ENCODE data around the gene PTBP3. TPM values are rescaled to one million over a fixed set of nuclear protein-coding genes. Genes with fewer than 3 reads are reported as not detected.
"Not testable (repeated sequence)": the region's sequence is repeated elsewhere in the genome, so short reads cannot be mapped to it uniquely, and the experiment has no call there.

Gene PTBP3
- total RNA-seq, 1 donor from 2014 or later = 12.7 TPM

DNA sequence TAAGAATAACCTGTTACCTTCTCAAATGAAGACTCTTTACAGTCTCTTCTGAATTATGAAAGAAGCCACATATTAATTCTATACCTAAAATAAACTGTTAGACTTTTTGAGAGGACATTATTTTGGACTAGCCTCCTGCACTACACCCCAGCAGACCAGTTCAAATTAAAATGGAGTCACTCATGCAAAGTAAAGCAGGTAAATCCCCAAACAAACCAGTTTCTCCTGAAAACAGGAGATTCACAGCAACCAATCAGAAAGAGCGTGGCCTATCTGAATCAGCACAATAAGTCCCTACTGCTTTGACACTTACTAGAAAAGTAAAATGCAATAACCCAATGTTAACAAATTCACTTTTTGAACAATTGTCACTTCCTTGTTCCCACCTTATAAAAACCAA is 58.8 kb downstream of the PTBP3 start:
- no peaks in the 10 kb centered on the region for H3K9me3 ChIP-seq (replicated peaks)
- H3K36me3 ChIP-seq = peaks cover 9% of the 10 kb centered on the region
- intact Hi-C loops (cut with micrococcal nuclease) = no loop called here
- H3K4me1 ChIP-seq = peaks cover 36% of the 10 kb centered on the region
- no peaks in the 10 kb centered on the region for H3K27me3 ChIP-seq (ENCODE audit: low read depth)
- no peak for DNase-seq
- no peak overlapping the region for H3K4me3 ChIP-seq
- H3K27ac ChIP-seq (replicated peaks) = no peak overlapping the region
- TF ChIP-seq, protein P1, sequence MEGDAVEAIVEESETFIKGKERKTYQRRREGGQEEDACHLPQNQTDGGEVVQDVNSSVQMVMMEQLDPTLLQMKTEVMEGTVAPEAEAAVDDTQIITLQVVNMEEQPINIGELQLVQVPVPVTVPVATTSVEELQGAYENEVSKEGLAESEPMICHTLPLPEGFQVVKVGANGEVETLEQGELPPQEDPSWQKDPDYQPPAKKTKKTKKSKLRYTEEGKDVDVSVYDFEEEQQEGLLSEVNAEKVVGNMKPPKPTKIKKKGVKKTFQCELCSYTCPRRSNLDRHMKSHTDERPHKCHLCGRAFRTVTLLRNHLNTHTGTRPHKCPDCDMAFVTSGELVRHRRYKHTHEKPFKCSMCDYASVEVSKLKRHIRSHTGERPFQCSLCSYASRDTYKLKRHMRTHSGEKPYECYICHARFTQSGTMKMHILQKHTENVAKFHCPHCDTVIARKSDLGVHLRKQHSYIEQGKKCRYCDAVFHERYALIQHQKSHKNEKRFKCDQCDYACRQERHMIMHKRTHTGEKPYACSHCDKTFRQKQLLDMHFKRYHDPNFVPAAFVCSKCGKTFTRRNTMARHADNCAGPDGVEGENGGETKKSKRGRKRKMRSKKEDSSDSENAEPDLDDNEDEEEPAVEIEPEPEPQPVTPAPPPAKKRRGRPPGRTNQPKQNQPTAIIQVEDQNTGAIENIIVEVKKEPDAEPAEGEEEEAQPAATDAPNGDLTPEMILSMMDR (IDR thresholded peaks at IDR 0.05; ENCODE audit: borderline replicate concordance) = no peak

DNA sequence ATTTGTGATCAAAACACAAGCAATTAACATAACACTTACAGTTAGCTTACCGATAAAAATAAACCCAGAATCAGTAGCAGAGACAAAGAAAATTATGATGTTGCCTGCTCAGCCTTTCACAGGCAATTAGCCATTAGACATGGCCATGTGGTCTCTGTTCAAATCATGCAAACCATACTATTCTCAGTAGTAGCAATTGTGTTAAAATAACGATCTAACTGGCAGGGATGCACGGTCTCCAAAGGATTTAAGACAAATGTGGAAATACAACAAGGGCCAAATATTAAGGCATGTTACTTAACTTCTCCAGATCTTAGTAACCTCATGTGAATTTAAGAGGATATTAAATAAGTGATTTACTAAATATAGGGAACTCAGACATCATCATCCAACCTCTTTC is 59.5 kb downstream of the PTBP3 start:
- intact Hi-C loops (cut with micrococcal nuclease) = no loop called here
- H3K27ac ChIP-seq (replicated peaks) = no peak overlapping the region

DNA sequence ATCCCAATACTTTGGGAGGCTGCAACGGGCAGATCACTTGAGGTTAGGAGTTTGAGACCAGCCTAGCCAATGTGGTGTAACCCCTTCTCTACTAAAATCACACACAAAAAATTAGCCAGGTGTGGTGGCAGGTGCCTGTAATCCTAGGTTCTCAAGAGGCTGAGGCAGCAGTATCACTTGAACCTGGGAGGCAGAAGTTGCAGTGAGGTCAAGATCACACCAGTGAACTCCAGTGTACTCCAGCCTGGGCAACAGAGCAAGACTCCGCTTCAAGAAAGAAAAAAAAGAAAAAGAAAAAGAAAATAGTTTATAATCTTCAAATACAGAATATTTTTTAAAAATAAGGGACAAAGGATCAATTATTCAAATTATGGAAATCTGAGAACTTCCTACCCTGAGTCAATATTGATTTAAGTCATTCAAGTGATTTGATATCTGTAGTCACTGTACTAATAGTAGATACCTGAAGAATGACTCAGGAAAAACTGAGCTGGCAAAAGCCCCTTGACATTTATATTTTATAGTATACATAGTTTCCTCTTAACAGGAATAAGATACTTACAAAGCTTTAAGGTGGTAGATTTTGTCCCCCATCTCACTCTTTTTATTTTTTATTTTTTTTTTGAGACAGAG is 61.8 kb downstream of the PTBP3 start:
- intact Hi-C loops (cut with micrococcal nuclease) = no loop called here
- Histone ChIP-seq H3K36me3 (peaks cover 23% of the 10 kb centered on the region), H3K27ac (replicated peaks) (no peak overlapping the region), H3K4me3 (no peak overlapping the region), H3K4me1 (peaks cover 29% of the 10 kb centered on the region), H3K9me3 (replicated peaks) (no peaks in the 10 kb centered on the region), H3K27me3 (ENCODE audit: low read depth) (no peaks in the 10 kb centered on the region)
- TF ChIP-seq, protein P1 (IDR thresholded peaks at IDR 0.05; ENCODE audit: borderline replicate concordance) = no peak
- DNase-seq = no peak

More for the DNA sequence above, 59.5 kb downstream of the PTBP3 start:
- Histone ChIP-seq H3K9me3 (replicated peaks) (no peaks in the 10 kb centered on the region), H3K36me3 (peaks cover 9% of the 10 kb centered on the region), H3K4me3 (no peak overlapping the region), H3K27me3 (ENCODE audit: low read depth) (no peaks in the 10 kb centered on the region), H3K4me1 (peaks cover 36% of the 10 kb centered on the region)
- DNase-seq = no peak
- TF ChIP-seq, protein P1 (IDR thresholded peaks at IDR 0.05; ENCODE audit: borderline replicate concordance) = no peak

DNA sequence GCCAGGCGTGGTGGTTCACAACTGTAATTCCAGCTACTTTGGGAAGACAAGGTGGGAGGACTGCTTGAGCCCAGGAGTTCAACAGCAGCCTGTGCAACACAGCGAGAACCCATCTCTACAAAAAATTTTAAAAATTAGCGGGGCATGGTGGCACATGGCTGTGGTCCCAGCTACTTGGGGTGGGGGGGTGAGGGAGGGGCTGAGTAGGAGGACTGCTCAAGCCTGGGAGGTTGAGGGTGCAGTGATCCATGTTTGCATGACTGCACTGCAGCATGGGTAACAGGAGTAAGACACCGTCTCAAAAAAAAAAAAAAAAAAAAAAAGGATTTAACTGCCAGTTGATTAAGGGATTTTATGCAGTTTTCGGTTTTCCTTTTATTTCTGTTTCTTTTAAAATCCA is 65.0 kb downstream of the PTBP3 start:
- H3K9me3 ChIP-seq (replicated peaks) = no peaks in the 10 kb centered on the region
- peaks cover 3% of the 10 kb centered on the region for H3K4me1 ChIP-seq
- TF ChIP-seq, protein P1 (IDR thresholded peaks at IDR 0.05; ENCODE audit: borderline replicate concordance) = no peak
- H3K27ac ChIP-seq (replicated peaks) = no peak overlapping the region
- intact Hi-C loops (cut with micrococcal nuclease) = no loop called here
- peaks cover 39% of the 10 kb centered on the region for H3K36me3 ChIP-seq
- DNase-seq = no peak
- H3K4me3 ChIP-seq = no peak overlapping the region
- H3K27me3 ChIP-seq (ENCODE audit: low read depth) = no peaks in the 10 kb centered on the region

DNA sequence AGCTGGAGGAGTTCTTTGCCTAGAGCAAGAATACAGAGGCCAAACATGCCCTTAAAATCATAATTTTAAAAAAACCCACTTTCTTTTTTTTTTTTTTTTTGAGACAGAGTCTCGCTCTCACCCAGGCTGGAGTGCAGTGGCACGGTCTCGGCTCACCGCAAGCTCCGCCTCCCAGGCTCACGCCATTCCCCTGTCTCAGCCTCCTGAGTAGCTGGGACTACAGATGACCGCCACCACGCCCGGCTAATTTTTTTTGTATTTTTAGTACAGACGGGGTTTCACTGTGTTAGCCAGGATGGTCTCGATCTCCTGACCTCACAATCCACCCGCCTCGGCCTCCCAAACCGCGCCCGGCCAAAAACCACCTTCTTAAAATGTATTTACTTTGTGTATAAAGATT is 66.3 kb downstream of the PTBP3 start:
- H3K27ac ChIP-seq (replicated peaks); H3K9me3 ChIP-seq (replicated peaks); H3K4me3 ChIP-seq; H3K27me3 ChIP-seq (ENCODE audit: low read depth); DNase-seq; intact Hi-C loops (cut with micrococcal nuclease); H3K4me1 ChIP-seq: not testable (repeated sequence)
- peaks cover 39% of the 10 kb centered on the region for H3K36me3 ChIP-seq

DNA sequence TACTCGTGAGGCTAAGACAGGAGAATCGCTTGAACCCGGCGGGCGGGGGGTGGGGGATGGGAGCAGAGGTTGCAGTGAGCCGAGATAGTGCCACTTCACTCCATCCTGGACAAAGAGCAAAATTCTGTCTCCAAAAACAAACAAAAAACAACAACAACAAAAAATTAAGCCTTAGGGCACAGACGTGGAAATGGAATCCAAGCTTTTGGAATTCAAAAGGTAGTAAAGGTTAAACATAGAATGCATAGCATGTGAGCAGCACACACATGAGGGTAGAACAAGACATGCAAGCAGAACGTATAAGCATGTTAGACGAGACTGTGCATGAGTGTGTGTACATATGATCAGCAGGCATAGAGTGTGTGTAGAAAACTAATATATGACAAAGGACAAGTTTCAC is 68.0 kb downstream of the PTBP3 start:
- H3K27me3 ChIP-seq (ENCODE audit: low read depth) = no peaks in the 10 kb centered on the region
- no peaks in the 10 kb centered on the region for H3K4me1 ChIP-seq
- TF ChIP-seq, protein P1 (IDR thresholded peaks at IDR 0.05; ENCODE audit: borderline replicate concordance) = no peak
- H3K4me3 ChIP-seq = no peak overlapping the region
- no peak for DNase-seq
- no peak overlapping the region for H3K27ac ChIP-seq (replicated peaks)
- intact Hi-C loops (cut with micrococcal nuclease) = no loop called here
- H3K9me3 ChIP-seq (replicated peaks) = no peaks in the 10 kb centered on the region
- peaks cover 34% of the 10 kb centered on the region for H3K36me3 ChIP-seq

All from left ventricle myocardium inferior (tissue), 1 donor.